ENCODE measurements around the gene UGT1A8.
"Not testable (repeated sequence)": the region's sequence is repeated elsewhere in the genome, so short reads cannot be mapped to it uniquely, and the experiment has no call there.

The UGT1A8 gene

DNA sequence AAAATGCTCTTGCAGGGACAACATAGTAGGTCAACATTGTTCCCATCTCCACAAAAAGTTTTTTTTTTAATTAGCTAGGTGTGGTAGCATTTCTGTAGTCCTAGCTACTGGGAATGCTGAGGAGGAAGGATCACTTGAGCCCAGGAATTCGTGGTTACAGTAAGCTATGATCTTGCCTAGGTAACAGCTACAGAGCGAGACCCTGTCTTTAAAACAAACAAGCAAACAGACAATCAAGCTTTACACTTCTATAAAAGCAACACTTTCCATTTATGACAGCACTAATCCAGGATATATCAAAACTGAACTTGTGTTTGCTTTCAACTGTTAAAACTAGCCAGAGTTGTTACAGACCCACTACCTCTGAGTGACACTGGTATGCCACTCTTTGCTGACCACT is 123.4 kb downstream of the UGT1A8 start:
- Histone ChIP-seq H3K27me3 (ENCODE audit: control insufficient read depth in 1 of 2, insufficient read depth in 2 of 2, low read length in 2 of 2) (no peaks in the 10 kb centered on the region), H3K36me3 (ENCODE audit: insufficient read depth, low read length) (no peaks in the 10 kb centered on the region), H3K4me1 (ENCODE audit: insufficient read depth, low read length) (no peaks in the 10 kb centered on the region), H3K27ac (ENCODE audit: low read depth, low read length) (no peak overlapping the region), H3K9me3 (ENCODE audit: low read length) (no peaks in the 10 kb centered on the region), H3K4me3 (ENCODE audit: low read depth in 1 of 2, low read length in 2 of 2) (no peak overlapping the region), H3K9ac (ENCODE audit: low read length) (no peak overlapping the region)

GRCh38 chr2:233743464-233744259 is 126.2 kb downstream of the UGT1A8 start:
- no peaks in the 10 kb centered on the region for H3K9me3 ChIP-seq (ENCODE audit: low read length)
- no peaks in the 10 kb centered on the region for H3K27me3 ChIP-seq (ENCODE audit: control insufficient read depth in 1 of 2, insufficient read depth in 2 of 2, low read length in 2 of 2)
- no peaks in the 10 kb centered on the region for H3K36me3 ChIP-seq (ENCODE audit: insufficient read depth, low read length)
- H3K4me1 ChIP-seq (ENCODE audit: insufficient read depth, low read length) = no peaks in the 10 kb centered on the region
- H3K27ac ChIP-seq (ENCODE audit: low read depth, low read length) = no peak overlapping the region
- H3K9ac ChIP-seq (ENCODE audit: low read length) = no peak overlapping the region
- no peak overlapping the region for H3K4me3 ChIP-seq (ENCODE audit: low read depth in 1 of 2, low read length in 2 of 2)

DNA sequence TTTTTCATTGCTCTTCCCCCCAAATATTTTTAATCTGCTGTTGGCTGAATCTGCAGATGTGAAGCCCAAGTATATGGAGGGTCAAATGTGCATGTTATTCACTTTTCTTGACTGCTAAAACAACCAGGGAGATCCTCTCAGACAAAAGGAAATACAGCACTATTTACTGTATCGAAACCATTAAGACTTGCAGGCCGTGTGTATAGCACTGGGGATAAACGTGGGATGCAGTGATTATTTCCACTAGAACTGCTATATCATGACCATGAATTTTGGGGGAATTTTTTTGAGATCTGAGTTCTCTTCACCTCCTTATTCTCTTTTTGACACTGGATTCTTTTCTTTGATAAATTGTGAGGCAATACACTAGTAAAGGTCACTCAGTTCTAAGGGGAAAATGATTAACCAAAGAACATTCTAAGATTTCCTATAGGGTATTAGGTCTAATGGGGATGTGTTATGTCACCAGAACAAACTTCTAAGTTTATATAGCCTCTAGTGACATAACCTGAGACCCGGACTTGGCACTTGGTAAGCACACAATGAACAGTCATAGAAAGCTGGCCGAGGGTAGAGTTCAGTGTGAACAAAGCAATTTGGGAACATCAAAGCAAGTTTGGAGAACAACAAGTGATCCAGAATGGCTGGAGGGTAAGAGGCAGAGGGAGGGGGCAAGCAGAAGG is 127.8 kb downstream of the UGT1A8 start:
- Histone ChIP-seq H3K9me3 (ENCODE audit: low read length) (no peaks in the 10 kb centered on the region), H3K27ac (ENCODE audit: low read depth, low read length) (no peak overlapping the region), H3K27me3 (ENCODE audit: control insufficient read depth in 1 of 2, insufficient read depth in 2 of 2, low read length in 2 of 2) (no peaks in the 10 kb centered on the region), H3K4me3 (ENCODE audit: low read depth in 1 of 2, low read length in 2 of 2) (no peak overlapping the region), H3K36me3 (ENCODE audit: insufficient read depth, low read length) (no peaks in the 10 kb centered on the region), H3K4me1 (ENCODE audit: insufficient read depth, low read length) (no peaks in the 10 kb centered on the region), H3K9ac (ENCODE audit: low read length) (no peak overlapping the region)

- H3K4me3 ChIP-seq (ENCODE audit: low read depth in 1 of 2, low read length in 2 of 2); H3K27me3 ChIP-seq (ENCODE audit: control insufficient read depth in 1 of 2, insufficient read depth in 2 of 2, low read length in 2 of 2); H3K27ac ChIP-seq (ENCODE audit: low read depth, low read length); H3K4me1 ChIP-seq (ENCODE audit: insufficient read depth, low read length); H3K9me3 ChIP-seq (ENCODE audit: low read length); H3K36me3 ChIP-seq (ENCODE audit: insufficient read depth, low read length); H3K9ac ChIP-seq (ENCODE audit: low read length): not testable (repeated sequence)
These were observed 128.4 kb downstream of the UGT1A8 start for GRCh38 chr2:233745838-233746237.

- Histone ChIP-seq H3K4me3 (ENCODE audit: low read depth in 1 of 2, low read length in 2 of 2) (no peak overlapping the region), H3K4me1 (ENCODE audit: insufficient read depth, low read length) (no peaks in the 10 kb centered on the region), H3K36me3 (ENCODE audit: insufficient read depth, low read length) (no peaks in the 10 kb centered on the region), H3K27me3 (ENCODE audit: control insufficient read depth in 1 of 2, insufficient read depth in 2 of 2, low read length in 2 of 2) (no peaks in the 10 kb centered on the region), H3K9ac (ENCODE audit: low read length) (no peak overlapping the region), H3K27ac (ENCODE audit: low read depth, low read length) (no peak overlapping the region), H3K9me3 (ENCODE audit: low read length) (no peaks in the 10 kb centered on the region)
These were observed 129.2 kb downstream of the UGT1A8 start for GRCh38 chr2:233746475-233747282.

DNA sequence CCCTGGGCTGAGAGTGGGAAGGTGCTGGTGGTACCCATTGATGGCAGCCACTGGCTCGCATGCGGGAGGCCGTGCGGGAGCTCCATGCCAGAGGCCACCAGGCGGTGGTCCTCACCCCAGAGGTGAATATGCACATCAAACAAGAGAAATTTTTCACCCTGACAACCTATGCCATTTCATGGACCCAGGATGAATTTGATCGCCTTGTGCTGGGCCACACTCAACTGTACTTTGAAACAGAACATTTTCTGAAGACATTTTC is 129.8 kb downstream of the UGT1A8 start:
- Histone ChIP-seq H3K9me3 (ENCODE audit: low read length) (no peaks in the 10 kb centered on the region), H3K27ac (ENCODE audit: low read depth, low read length) (no peak overlapping the region), H3K9ac (ENCODE audit: low read length) (no peak overlapping the region), H3K27me3 (ENCODE audit: control insufficient read depth in 1 of 2, insufficient read depth in 2 of 2, low read length in 2 of 2) (no peaks in the 10 kb centered on the region), H3K4me3 (ENCODE audit: low read depth in 1 of 2, low read length in 2 of 2) (no peak overlapping the region), H3K36me3 (ENCODE audit: insufficient read depth, low read length) (no peaks in the 10 kb centered on the region), H3K4me1 (ENCODE audit: insufficient read depth, low read length) (no peaks in the 10 kb centered on the region)

DNA sequence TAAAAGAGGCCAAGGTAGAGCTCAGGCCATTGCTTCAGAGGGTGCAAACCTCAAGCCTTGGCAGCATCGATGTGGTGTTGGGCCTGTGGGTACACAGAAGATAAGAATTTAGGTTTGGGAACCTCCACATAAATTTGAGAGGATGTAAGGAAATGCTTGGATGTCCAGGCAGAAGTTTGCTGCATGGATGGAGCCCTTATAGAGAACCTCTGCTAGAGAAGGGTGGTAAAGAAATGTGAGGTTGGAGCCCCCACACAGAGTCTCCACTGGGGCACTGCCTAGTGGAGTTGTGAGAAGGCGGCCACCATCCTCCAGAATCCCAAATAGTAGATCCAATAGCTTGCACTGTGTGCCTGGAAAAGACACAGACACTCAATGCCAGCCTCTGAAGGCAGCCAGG is 133.3 kb downstream of the UGT1A8 start:
- not testable (repeated sequence) for H3K9ac ChIP-seq (ENCODE audit: low read length); H3K27me3 ChIP-seq (ENCODE audit: control insufficient read depth in 1 of 2, insufficient read depth in 2 of 2, low read length in 2 of 2); H3K36me3 ChIP-seq (ENCODE audit: insufficient read depth, low read length); H3K27ac ChIP-seq (ENCODE audit: low read depth, low read length); H3K4me3 ChIP-seq (ENCODE audit: low read depth in 1 of 2, low read length in 2 of 2); H3K4me1 ChIP-seq (ENCODE audit: insufficient read depth, low read length); H3K9me3 ChIP-seq (ENCODE audit: low read length)

GRCh38 chr2:233751212-233752009 is 134.0 kb downstream of the UGT1A8 start:
- not testable (repeated sequence) for H3K9me3 ChIP-seq (ENCODE audit: low read length); H3K4me1 ChIP-seq (ENCODE audit: insufficient read depth, low read length); H3K27me3 ChIP-seq (ENCODE audit: control insufficient read depth in 1 of 2, insufficient read depth in 2 of 2, low read length in 2 of 2); H3K4me3 ChIP-seq (ENCODE audit: low read depth in 1 of 2, low read length in 2 of 2); H3K27ac ChIP-seq (ENCODE audit: low read depth, low read length); H3K9ac ChIP-seq (ENCODE audit: low read length); H3K36me3 ChIP-seq (ENCODE audit: insufficient read depth, low read length)

DNA sequence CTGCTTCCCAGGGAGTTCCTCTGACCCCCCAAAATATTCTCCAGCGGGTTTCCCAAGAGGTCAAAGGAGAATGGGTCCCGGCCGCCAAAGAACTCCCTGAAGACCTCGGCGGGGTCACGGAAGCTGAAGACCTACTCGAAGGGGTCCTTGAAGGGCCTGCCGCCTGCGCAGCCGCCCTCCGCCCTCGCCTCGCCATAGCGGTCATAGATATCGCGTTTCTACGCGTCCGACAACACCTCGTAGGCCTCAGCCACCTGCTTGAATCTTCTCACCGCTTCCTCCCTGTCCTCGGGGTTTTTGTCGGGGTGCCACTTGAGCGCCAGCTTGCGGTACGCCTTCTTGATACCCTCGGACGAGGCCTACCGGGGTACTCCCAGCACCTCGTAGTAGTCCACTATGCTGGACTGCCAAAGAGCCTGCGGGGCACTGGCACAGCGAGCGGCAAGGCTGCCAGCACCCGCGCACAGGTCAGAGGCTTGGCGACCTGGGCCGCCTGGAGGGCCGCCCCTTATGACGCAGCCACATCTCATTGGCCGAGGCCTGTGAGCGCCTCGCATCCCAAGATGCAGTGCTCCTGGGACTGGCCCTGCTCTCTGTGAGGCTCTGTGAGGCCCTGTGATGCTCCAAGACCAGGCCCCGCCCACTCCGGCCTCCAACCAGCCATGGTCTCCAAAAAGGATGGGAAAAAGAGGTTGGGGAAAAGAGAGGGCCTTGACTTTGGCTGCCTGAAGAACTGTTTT is 137.6 kb downstream of the UGT1A8 start:
- no peaks in the 10 kb centered on the region for H3K27me3 ChIP-seq (ENCODE audit: control insufficient read depth in 1 of 2, insufficient read depth in 2 of 2, low read length in 2 of 2)
- H3K4me1 ChIP-seq (ENCODE audit: insufficient read depth, low read length) = no peaks in the 10 kb centered on the region
- no peaks in the 10 kb centered on the region for H3K36me3 ChIP-seq (ENCODE audit: insufficient read depth, low read length)
- no peaks in the 10 kb centered on the region for H3K9me3 ChIP-seq (ENCODE audit: low read length)
- H3K4me3 ChIP-seq (ENCODE audit: low read depth in 1 of 2, low read length in 2 of 2) = no peak overlapping the region
- H3K9ac ChIP-seq (ENCODE audit: low read length) = no peak overlapping the region
- H3K27ac ChIP-seq (ENCODE audit: low read depth, low read length) = no peak overlapping the region

DNA sequence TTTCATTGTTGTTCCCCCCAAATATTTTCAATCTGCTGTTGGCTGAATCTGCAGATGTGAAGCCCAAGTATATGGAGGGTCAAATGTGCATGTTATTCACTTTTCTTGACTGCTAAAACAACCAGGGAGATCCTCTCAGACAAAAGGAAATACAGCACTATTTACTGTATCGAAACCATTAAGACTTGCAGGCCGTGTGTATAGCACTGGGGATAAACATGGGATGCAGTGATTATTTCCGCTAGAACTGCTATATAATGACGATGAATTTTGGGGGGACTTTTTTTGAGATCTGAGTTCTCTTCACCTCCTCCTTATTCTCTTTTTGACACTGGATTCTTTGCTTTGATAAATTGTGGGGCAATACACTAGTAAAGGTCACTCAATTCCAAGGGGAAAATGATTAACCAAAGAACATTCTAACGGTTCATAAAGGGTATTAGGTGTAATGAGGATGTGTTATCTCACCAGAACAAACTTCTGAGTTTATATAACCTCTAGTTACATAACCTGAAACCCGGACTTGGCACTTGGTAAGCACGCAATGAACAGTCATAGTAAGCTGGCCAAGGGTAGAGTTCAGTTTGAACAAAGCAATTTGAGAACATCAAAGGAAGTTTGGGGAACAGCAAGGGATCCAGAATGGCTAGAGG is 139.1 kb downstream of the UGT1A8 start:
- Histone ChIP-seq H3K4me1 (ENCODE audit: insufficient read depth, low read length) (no peaks in the 10 kb centered on the region), H3K27me3 (ENCODE audit: control insufficient read depth in 1 of 2, insufficient read depth in 2 of 2, low read length in 2 of 2) (no peaks in the 10 kb centered on the region), H3K9me3 (ENCODE audit: low read length) (no peaks in the 10 kb centered on the region), H3K36me3 (ENCODE audit: insufficient read depth, low read length) (no peaks in the 10 kb centered on the region), H3K4me3 (ENCODE audit: low read depth in 1 of 2, low read length in 2 of 2) (no peak overlapping the region), H3K27ac (ENCODE audit: low read depth, low read length) (no peak overlapping the region), H3K9ac (ENCODE audit: low read length) (no peak overlapping the region)

All from muscle layer of colon (tissue), 2 donors.